DND-41 (cell line): Measurements from ENCODE around the gene CAMK2A.

Source experiments
- EZH2 ChIP-seq: IDR thresholded peaks from 3 replicates; pipeline ENCODE4 v1.6.1; 2012; ENCODE audit warnings: borderline replicate concordance, low read depth, mild to moderate bottlenecking, moderate library complexity, low read length, inconsistent platforms; ENCODE audit not compliant: severe bottlenecking
- TF ChIP-seq, protein P1 (sequence below): IDR thresholded peaks from 2 replicates; pipeline ENCODE4 v1.5.1; 2012; ENCODE audit warnings: borderline replicate concordance, low read length, moderate library complexity, mild to moderate bottlenecking; ENCODE audit not compliant: poor library complexity, severe bottlenecking; ENCODE audit errors: extremely low read depth

DNA sequence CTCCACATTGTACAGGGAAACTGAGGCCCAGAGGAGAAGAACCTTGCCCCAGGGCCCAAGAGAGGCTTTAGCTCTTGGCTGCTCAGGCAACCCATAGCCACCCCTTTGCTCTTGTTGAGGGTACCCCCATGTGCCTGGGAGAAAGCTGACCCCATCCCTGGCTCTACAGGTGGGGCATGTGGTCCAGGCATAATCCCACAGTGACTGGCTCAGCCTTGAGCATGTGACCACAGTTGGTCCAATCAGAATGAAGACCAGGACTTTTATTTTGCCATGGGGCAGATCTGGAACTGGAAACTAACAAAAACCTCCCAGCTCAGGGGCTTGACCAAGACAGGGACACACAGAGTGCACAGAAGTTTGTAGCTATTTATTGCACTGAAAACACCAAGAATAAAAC, 70.4 kb downstream of the CAMK2A start:
- TF ChIP-seq, protein P1, sequence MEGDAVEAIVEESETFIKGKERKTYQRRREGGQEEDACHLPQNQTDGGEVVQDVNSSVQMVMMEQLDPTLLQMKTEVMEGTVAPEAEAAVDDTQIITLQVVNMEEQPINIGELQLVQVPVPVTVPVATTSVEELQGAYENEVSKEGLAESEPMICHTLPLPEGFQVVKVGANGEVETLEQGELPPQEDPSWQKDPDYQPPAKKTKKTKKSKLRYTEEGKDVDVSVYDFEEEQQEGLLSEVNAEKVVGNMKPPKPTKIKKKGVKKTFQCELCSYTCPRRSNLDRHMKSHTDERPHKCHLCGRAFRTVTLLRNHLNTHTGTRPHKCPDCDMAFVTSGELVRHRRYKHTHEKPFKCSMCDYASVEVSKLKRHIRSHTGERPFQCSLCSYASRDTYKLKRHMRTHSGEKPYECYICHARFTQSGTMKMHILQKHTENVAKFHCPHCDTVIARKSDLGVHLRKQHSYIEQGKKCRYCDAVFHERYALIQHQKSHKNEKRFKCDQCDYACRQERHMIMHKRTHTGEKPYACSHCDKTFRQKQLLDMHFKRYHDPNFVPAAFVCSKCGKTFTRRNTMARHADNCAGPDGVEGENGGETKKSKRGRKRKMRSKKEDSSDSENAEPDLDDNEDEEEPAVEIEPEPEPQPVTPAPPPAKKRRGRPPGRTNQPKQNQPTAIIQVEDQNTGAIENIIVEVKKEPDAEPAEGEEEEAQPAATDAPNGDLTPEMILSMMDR, result no peak
- TF ChIP-seq EZH2, result no peak
